Mesenchymal stem cell (in vitro differentiated cells and primary cell): ENCODE measurements around the gene KLK11.

Experiments used
- DNase-seq: peaks from one replicate; pipeline ENCODE4 v3.0.0-alpha.2; 2013
- H2AFZ ChIP-seq: one replicate; pipeline ENCODE4 v1.6.1; 2013; ENCODE audit warnings: low read depth, mild to moderate bottlenecking, control low read depth, inconsistent platforms, low read length, moderate library complexity
- H2AK5ac ChIP-seq: 2 replicates; pipeline ENCODE4 v1.6.1; 2013; ENCODE audit warnings: low read length, moderate library complexity, mild to moderate bottlenecking, inconsistent platforms; ENCODE audit not compliant: severe bottlenecking
- H2BK120ac ChIP-seq: one replicate; pipeline ENCODE4 v1.6.1; 2013; ENCODE audit warnings: low read depth, mild to moderate bottlenecking, inconsistent platforms, low read length, moderate library complexity
- H2BK12ac ChIP-seq, 2 experiments: one replicate each; pipeline ENCODE4 v1.6.1; 2013; ENCODE audit warnings: inconsistent platforms in 2 of 2, low read length in 2 of 2, mild to moderate bottlenecking in 2 of 2, moderate library complexity in 2 of 2, control low read depth in 1 of 2
- H2BK15ac ChIP-seq: one replicate; pipeline ENCODE4 v1.6.1; 2013; ENCODE audit warnings: mild to moderate bottlenecking, low read depth, inconsistent platforms; ENCODE audit not compliant: poor library complexity, severe bottlenecking
- H2BK5ac ChIP-seq: 2 replicates; pipeline ENCODE4 v1.6.1; 2013; ENCODE audit warnings: low read depth, mild to moderate bottlenecking, low read length, control low read depth, inconsistent platforms; ENCODE audit not compliant: poor library complexity, severe bottlenecking
- H3K14ac ChIP-seq, 2 experiments: one replicate each; pipeline ENCODE4 v1.6.1; 2013; ENCODE audit warnings: inconsistent platforms in 2 of 2, low read length in 2 of 2, control low read depth in 1 of 2, mild to moderate bottlenecking in 1 of 2, moderate library complexity in 1 of 2
- H3K18ac ChIP-seq, 2 experiments: one replicate each; pipeline ENCODE4 v1.6.1; 2013; ENCODE audit warnings: inconsistent platforms in 2 of 2, low read length in 2 of 2, control low read depth in 1 of 2, low read depth in 1 of 2, mild to moderate bottlenecking in 1 of 2
- H3K23ac ChIP-seq, 2 experiments: one replicate each; pipeline ENCODE4 v1.6.1; 2013; ENCODE audit warnings: inconsistent platforms in 2 of 2, low read length in 2 of 2, mild to moderate bottlenecking in 2 of 2, moderate library complexity in 2 of 2, control low read depth in 1 of 2
- H3K27ac ChIP-seq: 2 replicates; pipeline ENCODE4 v1.5.1; 2013; ENCODE audit warnings: mild to moderate bottlenecking, moderate library complexity, low read length, control low read depth, inconsistent platforms; ENCODE audit not compliant: poor library complexity, severe bottlenecking
- H3K27me3 ChIP-seq, 2 experiments: 2 replicates each; pipeline versions ENCODE4 v1.6.1 to v1.7.0; 2013; ENCODE audit warnings: low read length in 2 of 2, mild to moderate bottlenecking in 2 of 2, moderate library complexity in 2 of 2, control low read depth in 1 of 2, inconsistent platforms in 1 of 2; ENCODE audit not compliant: control insufficient read depth in 1 of 2, insufficient read depth in 1 of 2
- H3K36me3 ChIP-seq, 2 experiments: 2 replicates each; pipeline versions ENCODE4 v1.6.1 to v1.7.0; 2013; ENCODE audit warnings: low read length in 2 of 2, control low read depth in 1 of 2, inconsistent platforms in 1 of 2, low read depth in 1 of 2, mild to moderate bottlenecking in 1 of 2; ENCODE audit not compliant: insufficient read depth in 2 of 2, control insufficient read depth in 1 of 2
- H3K4ac ChIP-seq, 2 experiments: one replicate each; pipeline ENCODE4 v1.6.1; 2013; ENCODE audit warnings: inconsistent platforms in 2 of 2, low read length in 2 of 2, mild to moderate bottlenecking in 2 of 2, moderate library complexity in 2 of 2, control low read depth in 1 of 2, low read depth in 1 of 2
- H3K4me1 ChIP-seq: 2 replicates; pipeline ENCODE4 v1.6.1; 2013; ENCODE audit warnings: low read depth, low read length, control low read depth; ENCODE audit not compliant: control insufficient read depth, insufficient read depth
- H3K4me2 ChIP-seq: 2 replicates; pipeline ENCODE4 v1.6.1; 2013; ENCODE audit warnings: low read length, mild to moderate bottlenecking, inconsistent platforms; ENCODE audit not compliant: poor library complexity, severe bottlenecking
- H3K4me3 ChIP-seq, 2 experiments: 2 replicates each; pipeline versions ENCODE4 v1.5.1 to v1.7.0; 2013; ENCODE audit warnings: low read length in 2 of 2, mild to moderate bottlenecking in 2 of 2, control low read depth in 1 of 2, low read depth in 1 of 2; ENCODE audit not compliant: insufficient read depth in 1 of 2
- H3K79me1 ChIP-seq: replicated peaks from 2 replicates; pipeline ENCODE4 v1.6.1; 2013; ENCODE audit warnings: mild to moderate bottlenecking, control low read depth, low read length, inconsistent platforms; ENCODE audit not compliant: poor library complexity, severe bottlenecking
- H3K9ac ChIP-seq: 2 replicates; pipeline ENCODE4 v1.7.0; 2013; ENCODE audit warnings: mild to moderate bottlenecking, low read length, moderate library complexity
- H3K9me3 ChIP-seq: 2 replicates; pipeline ENCODE4 v1.7.0; 2013; ENCODE audit warnings: mild to moderate bottlenecking, low read length; ENCODE audit not compliant: control insufficient read depth
- H4K8ac ChIP-seq: one replicate; pipeline ENCODE4 v1.6.1; 2013; ENCODE audit warnings: inconsistent platforms, mild to moderate bottlenecking, low read length, moderate library complexity
- H4K91ac ChIP-seq: one replicate; pipeline ENCODE4 v1.6.1; 2013; ENCODE audit warnings: mild to moderate bottlenecking, low read length, inconsistent platforms
- WGBS: methylation state at CpG from one replicate; pipeline ENCODE4 v1.1.7; 2013; ENCODE audit warnings: mixed read lengths; 5-methylcytosine and 5-hydroxymethylcytosine counted together

KLK11 gene

GRCh38 chr19:51022526-51022925 is 3.9 kb downstream of the KLK11 start:
- Histone ChIP-seq H3K9ac (no peak overlapping the region), H3K18ac (no peak overlapping the region), H2BK5ac (no peak overlapping the region), H2BK12ac (no peak overlapping the region), H3K27ac (no peak overlapping the region), H3K14ac (no peak overlapping the region), H4K91ac (no peak overlapping the region), H3K4me3 (no peak overlapping the region), H3K4me1 (peaks cover 4% of the 10 kb centered on the region), H3K27me3 (peaks cover 26 to 72% of the 10 kb centered on the region in 2 experiments), H3K23ac (no peak overlapping the region), H3K4ac (no peak overlapping the region), H2BK120ac (no peak overlapping the region), H3K36me3 (no peaks in the 10 kb centered on the region), H4K8ac (no peak overlapping the region), H3K4me2 (no peak overlapping the region), H2BK15ac (no peak overlapping the region), H2AFZ (no peak overlapping the region), H3K9me3 (no peaks in the 10 kb centered on the region), H2AK5ac (no peak overlapping the region), H3K79me1 (no peaks in the 10 kb centered on the region)
- 69% methylated on average over 14 of the region's 14 CpGs for WGBS
- no peak for DNase-seq

- Histone ChIP-seq H2BK5ac (no peak overlapping the region), H3K27me3 (peaks cover 37 to 71% of the 10 kb centered on the region in 2 experiments), H2BK120ac (no peak overlapping the region), H2AK5ac (no peak overlapping the region), H3K4me1 (peaks cover 12% of the 10 kb centered on the region), H3K36me3 (no peaks in the 10 kb centered on the region), H3K14ac (no peak overlapping the region), H4K91ac (no peak overlapping the region), H2BK15ac (no peak overlapping the region), H3K79me1 (no peaks in the 10 kb centered on the region), H3K23ac (no peak overlapping the region), H3K27ac (no peak overlapping the region), H3K9me3 (no peaks in the 10 kb centered on the region), H3K4me3 (no peak overlapping the region), H2AFZ (no peak overlapping the region), H2BK12ac (no peak overlapping the region), H3K4me2 (no peak overlapping the region), H3K4ac (no peak overlapping the region), H3K9ac (no peak overlapping the region), H4K8ac (no peak overlapping the region), H3K18ac (no peak overlapping the region)
- WGBS: 43% methylated on average over 7 of the region's 7 CpGs
- peak; percentile 47 for DNase-seq
Measured at GRCh38 chr19:51020988-51021651, 5.3 kb downstream of the KLK11 start.

GRCh38 chr19:51019544-51019925 is 6.9 kb downstream of the KLK11 start, which contains the start of gene KLK10:
KLK10 (minus strand) TSS chr19:51019709; CDS start chr19:51019130, 579 bp downstream.
- no peak within 1 kb of the TSS for H3K27ac ChIP-seq
- H2BK12ac ChIP-seq: no peak within 1 kb of the TSS
- H2BK120ac ChIP-seq: no peak within 1 kb of the TSS
- H4K91ac ChIP-seq: no peak within 1 kb of the TSS
- no peak within 1 kb of the TSS for H2BK15ac ChIP-seq
- no peaks in the 10 kb centered on the region for H3K79me1 ChIP-seq
- no peak within 1 kb of the TSS for H2BK5ac ChIP-seq
- peaks cover 12% of the 10 kb centered on the region for H3K4me1 ChIP-seq
- no peak within 1 kb of the TSS for H4K8ac ChIP-seq
- WGBS: 14% methylated on average over 10 of the region's 14 CpGs
- no peak within 1 kb of the TSS for H3K23ac ChIP-seq
- H3K4me2 ChIP-seq: no peak within 1 kb of the TSS
- H2AK5ac ChIP-seq: no peak within 1 kb of the TSS
- H3K18ac ChIP-seq: no peak within 1 kb of the TSS
- peaks cover 0 to 4% of the 10 kb centered on the region in 2 experiments for H3K36me3 ChIP-seq
- no peak for DNase-seq
- no peak within 1 kb of the TSS for H3K4me3 ChIP-seq
- H3K9me3 ChIP-seq: no peaks in the 10 kb centered on the region
- no peak within 1 kb of the TSS for H3K4ac ChIP-seq
- no peak within 1 kb of the TSS for H2AFZ ChIP-seq
- no peak within 1 kb of the TSS for H3K9ac ChIP-seq
- peak within 1 kb of the TSS in 1 of 2 experiments; percentile 28 for H3K14ac ChIP-seq
- peaks cover 37 to 69% of the 10 kb centered on the region in 2 experiments for H3K27me3 ChIP-seq

GRCh38 chr19:51018745-51019543 is 7.5 kb downstream of the KLK11 start:
- Histone ChIP-seq H3K9me3 (no peaks in the 10 kb centered on the region), H2BK12ac (no peak overlapping the region), H2BK15ac (no peak overlapping the region), H3K4me1 (peaks cover 12% of the 10 kb centered on the region), H3K18ac (no peak overlapping the region), H2BK5ac (no peak overlapping the region), H3K4me2 (no peak overlapping the region), H3K79me1 (no peaks in the 10 kb centered on the region), H3K4ac (no peak overlapping the region), H3K4me3 (no peak overlapping the region), H3K23ac (no peak overlapping the region), H4K91ac (no peak overlapping the region), H3K9ac (no peak overlapping the region), H2AK5ac (no peak overlapping the region), H4K8ac (no peak overlapping the region), H3K14ac (no peak overlapping the region), H2BK120ac (no peak overlapping the region), H3K27me3 (peaks cover 37 to 71% of the 10 kb centered on the region in 2 experiments), H3K36me3 (peaks cover 0 to 4% of the 10 kb centered on the region in 2 experiments), H3K27ac (no peak overlapping the region), H2AFZ (no peak overlapping the region)
- DNase-seq: no peak
- 2% methylated on average over 44 of the region's 68 CpGs for WGBS
